A204.1 (cell line): ENCODE results near the gene S100A8.
"Not testable (repeated sequence)": the region's sequence is repeated elsewhere in the genome, so short reads cannot be mapped to it uniquely, and the experiment has no call there.

ENCODE experiments used
- FAIRE-seq: peaks from 2 replicates; lab custom pipeline; 2012; peaks lifted over from hg19 to GRCh38; lab: Jason Lieb, UNC

Gene S100A8

GRCh38 chr1:153415850-153416570, 25.1 kb upstream of the S100A8 start, which contains the start of gene S100A7A:
Gene S100A7A (plus strand): TSS chr1:153416520. CDS start chr1:153418083, 1,563 bp downstream.
- no peak for FAIRE-seq

- FAIRE-seq, result not testable (repeated sequence)
Observed at GRCh38 chr1:153413961-153414360, 23.1 kb upstream of the S100A8 start.

- not testable (repeated sequence) for FAIRE-seq
Observed at GRCh38 chr1:153407274-153407673, 16.4 kb upstream of the S100A8 start.

- not testable (repeated sequence) for FAIRE-seq
Observed at GRCh38 chr1:153405825-153406599, 15.1 kb upstream of the S100A8 start.

- FAIRE-seq, result no peak
Observed at GRCh38 chr1:153404768-153405167, 13.9 kb upstream of the S100A8 start.

- no peak for FAIRE-seq
Observed at GRCh38 chr1:153404086-153404635, 13.3 kb upstream of the S100A8 start.

- FAIRE-seq, result no peak
Observed at GRCh38 chr1:153403421-153404085, 12.7 kb upstream of the S100A8 start.

- no peak for FAIRE-seq
Observed at GRCh38 chr1:153402226-153402625, 11.4 kb upstream of the S100A8 start.

- no peak for FAIRE-seq
Observed at GRCh38 chr1:153401461-153401860, 10.6 kb upstream of the S100A8 start.

- no peak for FAIRE-seq
Observed at GRCh38 chr1:153400244-153400643, 9.4 kb upstream of the S100A8 start.

- no peak for FAIRE-seq
Observed at GRCh38 chr1:153399401-153400055, 8.7 kb upstream of the S100A8 start.

GRCh38 chr1:153397924-153398651, 7.2 kb upstream of the S100A8 start:
- no peak for FAIRE-seq

GRCh38 chr1:153397051-153397923, 6.4 kb upstream of the S100A8 start:
- FAIRE-seq, result no peak

- no peak for FAIRE-seq
Observed at GRCh38 chr1:153396461-153396860, 5.6 kb upstream of the S100A8 start.

- no peak for FAIRE-seq
Observed at GRCh38 chr1:153395776-153396175, 4.9 kb upstream of the S100A8 start.

- FAIRE-seq, result no peak
Observed at GRCh38 chr1:153395136-153395685, 4.3 kb upstream of the S100A8 start.

- no peak for FAIRE-seq
Observed at GRCh38 chr1:153394391-153394790, 3.5 kb upstream of the S100A8 start.

GRCh38 chr1:153393926-153394325, 3.1 kb upstream of the S100A8 start:
- FAIRE-seq, result no peak

- FAIRE-seq, result no peak
Observed at GRCh38 chr1:153392822-153393221, 1.9 kb upstream of the S100A8 start.

GRCh38 chr1:153392258-153392657, 1.4 kb upstream of the S100A8 start:
- no peak for FAIRE-seq
